Activated CD4-positive, alpha-beta T cell treated with anti-CD3 and anti-CD28 coated beads for 4 hours (primary cell): ENCODE results near the gene DSCAML1.

Experiments
- DNase-seq, 2 donors: peaks; one replicate each; pipeline ENCODE4 v3.0.0-alpha.2; 2020

Gene DSCAML1

GRCh38 chr11:117511931-117512539 is 285.0 kb downstream of the DSCAML1 start:
- DNase-seq, result no peak

DNA sequence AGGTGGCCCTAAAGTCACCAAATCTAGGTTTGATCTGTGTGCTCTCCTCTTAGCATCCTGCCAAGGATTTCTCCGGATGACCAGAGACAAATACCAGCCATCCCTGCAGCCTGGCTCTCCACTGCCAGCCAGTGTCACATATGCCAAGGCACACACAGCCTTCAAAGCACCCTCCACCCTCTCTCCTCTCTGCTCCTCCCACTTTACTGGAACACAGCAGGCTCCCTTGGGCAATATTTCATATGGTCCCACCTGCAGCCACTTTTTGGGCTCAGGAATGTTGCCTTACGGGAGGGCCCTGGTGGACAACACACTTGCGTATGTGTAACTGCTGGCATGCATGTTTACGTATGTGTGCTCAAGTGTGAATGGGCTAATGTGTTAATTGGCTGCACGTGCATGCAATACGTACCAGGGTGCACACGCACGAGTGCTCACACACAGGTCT is 285.5 kb downstream of the DSCAML1 start:
- DNase-seq, result no peak

DNA sequence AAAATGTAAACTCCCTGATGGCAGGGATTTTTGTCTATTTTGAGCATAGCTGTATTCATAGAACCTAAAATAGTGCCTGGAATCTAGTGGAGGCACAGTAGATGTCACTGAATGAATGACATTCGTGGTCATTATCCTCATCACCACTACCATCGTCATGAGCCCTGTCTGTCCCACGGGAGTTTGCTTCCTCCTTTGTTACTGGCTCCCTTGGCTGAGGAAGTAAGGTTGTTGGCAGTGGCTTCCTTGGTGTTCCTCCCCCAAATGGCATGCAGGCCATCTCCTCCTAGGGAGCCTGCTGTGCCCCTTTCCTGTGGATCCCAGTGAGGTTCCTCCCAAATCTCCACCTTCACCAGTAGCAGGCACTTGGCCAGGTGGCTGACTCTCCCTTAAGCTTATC is 286.4 kb downstream of the DSCAML1 start:
- no peak for DNase-seq

DNA sequence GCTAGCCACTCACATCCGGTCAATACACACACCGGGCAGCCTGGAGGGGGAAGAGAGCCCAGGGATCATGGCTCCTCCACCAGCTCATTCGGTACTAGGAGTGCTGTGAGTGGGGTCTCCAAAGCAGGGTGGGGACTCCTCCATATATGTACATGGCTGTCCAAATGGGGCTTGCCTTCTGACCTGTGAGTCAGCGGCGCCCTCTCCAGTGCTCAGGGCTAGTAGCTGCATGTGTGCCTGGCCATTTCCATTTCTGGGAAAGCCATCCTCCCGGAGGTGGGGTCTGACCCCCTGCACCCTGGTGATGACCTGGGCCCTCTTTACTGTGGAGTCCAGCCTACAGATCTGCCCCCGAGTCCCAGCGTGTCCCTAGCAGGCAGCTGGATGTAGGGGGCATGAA is 287.5 kb downstream of the DSCAML1 start:
- no peak for DNase-seq

- no peak for DNase-seq
Measured at GRCh38 chr11:117506971-117507370, 290.0 kb downstream of the DSCAML1 start.

GRCh38 chr11:117505285-117505970 is 291.6 kb downstream of the DSCAML1 start:
- DNase-seq, result no peak

DNA sequence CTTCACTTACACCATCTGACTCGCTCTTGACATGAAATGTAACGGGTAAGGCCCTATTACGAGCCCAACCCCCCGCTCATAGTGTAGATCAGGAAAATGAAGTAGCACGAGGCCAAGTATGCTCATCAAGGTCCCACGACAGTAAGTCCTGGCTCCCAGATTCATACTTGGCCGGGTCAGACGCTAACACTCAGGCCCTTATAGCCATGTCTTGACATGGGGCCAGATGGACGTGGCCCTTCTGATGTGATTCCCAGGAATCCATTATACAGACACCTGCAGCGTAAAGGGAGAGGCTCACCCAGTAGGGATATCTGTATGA is 294.3 kb downstream of the DSCAML1 start:
- no peak for DNase-seq

- no peak for DNase-seq
Measured at GRCh38 chr11:117502015-117502778, 294.8 kb downstream of the DSCAML1 start.

DNA sequence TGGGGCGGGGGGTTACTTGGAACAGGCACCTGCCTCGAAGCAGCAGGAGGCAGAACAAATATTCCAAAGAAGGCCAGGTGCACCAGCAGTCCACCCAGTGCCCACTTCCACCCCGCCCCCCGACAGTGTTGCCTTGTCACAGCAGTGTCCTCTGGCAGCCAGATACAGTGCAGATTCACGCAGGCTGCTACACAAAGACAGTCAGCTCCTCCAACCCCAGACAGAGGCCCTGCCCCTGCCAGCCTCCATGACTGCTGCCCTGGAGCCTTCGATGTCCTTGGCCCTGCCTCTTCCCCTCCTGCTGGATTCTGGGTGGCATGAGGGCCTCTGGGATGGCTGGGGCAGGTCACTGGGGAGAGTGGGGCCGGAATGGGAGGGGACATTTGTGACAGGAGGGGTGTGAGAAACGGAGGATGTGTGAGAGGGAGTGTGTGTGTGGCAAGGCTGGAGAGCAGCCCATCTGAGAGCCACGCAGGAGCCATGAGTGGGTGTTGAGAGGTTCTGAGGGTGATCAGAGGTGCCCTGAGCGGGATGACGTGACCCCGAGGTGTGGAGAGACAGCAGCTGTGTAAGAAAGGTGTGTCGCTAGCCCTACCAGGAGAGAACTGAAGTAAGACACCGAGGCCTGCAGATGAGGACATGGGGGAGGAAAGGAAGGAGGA is 295.6 kb downstream of the DSCAML1 start:
- DNase-seq, result no peak

- DNase-seq, result no peak
Measured at GRCh38 chr11:117498791-117499190, 298.2 kb downstream of the DSCAML1 start.

- no peak for DNase-seq
Measured at GRCh38 chr11:117497206-117497951, 299.6 kb downstream of the DSCAML1 start.

DNA sequence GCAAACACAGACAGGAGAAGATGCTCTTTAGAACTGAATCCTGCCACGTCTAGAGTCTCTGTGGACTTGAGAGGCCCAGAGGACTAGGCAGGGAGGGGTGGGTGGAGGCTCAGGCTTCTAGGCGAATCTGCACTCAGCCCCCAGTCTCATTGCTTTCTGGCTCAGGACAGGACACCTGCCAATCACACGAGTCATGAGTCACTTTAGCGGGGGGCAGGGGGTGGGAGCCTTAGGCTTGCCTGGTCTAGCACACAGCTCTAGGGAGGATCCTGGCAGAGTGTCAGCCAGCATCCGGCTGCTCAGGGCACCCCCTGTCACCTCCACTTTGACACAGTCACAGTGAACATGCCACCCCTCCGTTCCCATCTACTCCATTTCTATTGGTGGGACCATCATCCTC is 301.7 kb downstream of the DSCAML1 start:
- no peak for DNase-seq

GRCh38 chr11:117492578-117493251 is 304.3 kb downstream of the DSCAML1 start:
- no peak for DNase-seq

- DNase-seq, result no peak
Measured at GRCh38 chr11:117490911-117491310, 306.1 kb downstream of the DSCAML1 start.

DNA sequence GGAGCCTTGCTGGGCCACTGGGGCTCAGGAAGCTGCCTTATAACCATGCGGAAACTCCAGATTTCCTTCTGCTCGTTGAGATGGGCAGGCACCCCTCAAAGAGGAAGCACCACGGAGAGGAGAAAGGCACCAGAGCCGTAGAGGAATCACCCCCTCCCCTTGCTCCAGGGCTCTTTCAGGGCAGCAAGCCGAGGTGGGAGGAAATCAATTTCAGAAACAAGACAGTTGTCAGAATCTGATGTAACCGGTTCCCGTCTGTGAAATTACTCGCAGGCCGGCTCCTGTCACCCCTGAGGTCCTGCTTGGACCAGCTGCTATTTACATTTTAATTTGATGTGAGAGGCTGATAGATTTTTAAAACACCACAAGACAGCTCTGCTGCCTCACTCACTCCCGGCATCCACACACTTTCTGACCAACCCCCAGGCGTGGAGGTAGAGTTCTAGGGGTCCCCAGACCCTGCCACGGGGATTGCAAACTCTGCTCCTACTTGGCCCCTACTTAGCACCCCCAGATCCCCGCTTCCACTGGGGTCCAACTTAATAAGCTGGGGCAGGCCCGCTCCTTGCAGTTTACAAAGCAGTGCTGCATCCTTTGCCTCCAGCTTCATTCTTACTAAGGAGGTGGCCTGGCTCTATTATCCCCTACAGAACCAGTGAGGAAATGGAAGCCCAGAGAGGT is 306.9 kb downstream of the DSCAML1 start:
- DNase-seq, result no peak

DNA sequence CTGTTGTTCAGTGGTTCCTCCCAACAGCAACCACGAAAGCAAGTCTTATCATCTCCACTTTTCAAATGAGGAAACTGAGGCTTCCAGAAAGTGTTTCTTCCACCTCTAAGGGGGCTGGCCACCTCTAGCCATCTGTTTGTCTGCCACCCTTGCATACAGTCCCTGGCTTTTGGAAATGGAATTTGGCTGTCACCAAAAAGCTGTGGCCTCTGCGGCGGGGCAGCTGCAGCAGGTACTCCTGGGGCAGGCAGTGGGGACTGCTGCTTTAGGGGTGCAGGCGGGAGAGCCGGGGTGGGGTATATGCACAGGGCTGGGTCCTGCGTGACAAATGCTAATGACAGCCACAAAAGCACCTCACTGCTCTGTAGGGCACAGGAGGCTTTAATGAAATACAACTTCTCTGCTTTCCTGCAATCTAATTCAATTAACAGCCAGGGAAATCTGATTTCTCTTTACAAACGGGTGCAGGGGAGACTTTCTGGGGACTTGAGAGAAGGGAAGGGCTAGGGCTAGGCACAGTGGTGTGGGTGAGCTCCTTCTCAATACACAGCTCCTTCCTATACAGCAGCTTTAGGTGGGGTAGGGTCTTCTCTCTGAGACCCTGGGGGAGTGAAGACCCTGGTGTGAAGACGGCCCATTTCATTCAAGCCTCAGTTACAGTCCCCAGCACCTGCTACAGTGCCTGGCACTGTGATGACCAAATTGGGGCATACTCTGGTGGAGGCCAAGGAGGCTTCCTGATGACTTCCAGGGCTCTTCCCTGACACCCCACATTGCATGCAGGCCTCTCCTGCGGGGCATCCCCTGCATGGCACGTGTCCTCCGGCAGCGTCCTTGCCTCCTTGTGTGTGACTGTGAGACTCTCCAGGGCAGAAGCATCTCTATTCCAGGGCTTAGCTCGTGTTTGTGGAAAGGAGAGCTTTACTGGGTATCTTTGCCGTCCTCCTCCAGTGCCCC is 307.7 kb downstream of the DSCAML1 start:
- DNase-seq, result no peak

DNA sequence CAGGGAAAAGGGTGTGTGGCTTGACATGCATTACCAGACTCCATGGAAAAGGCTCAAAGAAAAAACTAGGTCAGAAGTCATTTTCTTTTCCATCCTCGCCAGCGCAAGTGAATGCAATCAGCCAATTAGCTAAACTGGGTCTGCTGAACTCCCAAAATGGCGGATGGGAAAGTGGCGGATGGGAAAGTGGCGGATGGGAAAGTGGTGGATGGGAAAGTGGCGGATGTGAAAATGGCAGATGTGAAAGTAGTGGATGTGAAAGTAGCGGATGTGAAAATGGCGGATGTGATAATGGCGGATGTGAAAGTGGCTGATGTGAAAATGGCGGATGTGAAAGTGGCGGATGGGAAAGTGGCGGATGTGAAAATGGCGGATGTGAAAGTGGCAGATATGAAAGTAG is 311.0 kb downstream of the DSCAML1 start:
- DNase-seq, result no peak

GRCh38 chr11:117484156-117484555 is 312.9 kb downstream of the DSCAML1 start:
- DNase-seq, result no peak

DNA sequence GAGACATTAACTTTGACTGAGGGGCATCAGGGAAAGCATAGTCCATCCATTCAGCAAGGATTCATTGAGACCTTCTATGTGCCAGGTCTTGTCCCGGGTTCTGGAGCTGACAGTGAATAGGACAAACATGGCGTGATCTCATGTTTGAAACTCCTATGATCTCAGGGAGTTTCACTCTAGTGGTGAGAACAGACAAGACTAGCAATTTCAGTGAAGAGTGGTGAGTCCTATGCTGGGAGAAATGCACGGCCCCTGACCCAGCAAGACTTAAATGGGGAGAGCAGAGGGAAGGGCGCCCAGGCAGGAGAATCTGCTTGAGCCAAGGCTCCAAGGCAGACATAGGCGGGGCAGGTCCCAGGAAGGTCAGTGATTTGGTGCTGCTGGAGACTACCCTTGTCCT is 313.6 kb downstream of the DSCAML1 start:
- DNase-seq, result no peak

DNA sequence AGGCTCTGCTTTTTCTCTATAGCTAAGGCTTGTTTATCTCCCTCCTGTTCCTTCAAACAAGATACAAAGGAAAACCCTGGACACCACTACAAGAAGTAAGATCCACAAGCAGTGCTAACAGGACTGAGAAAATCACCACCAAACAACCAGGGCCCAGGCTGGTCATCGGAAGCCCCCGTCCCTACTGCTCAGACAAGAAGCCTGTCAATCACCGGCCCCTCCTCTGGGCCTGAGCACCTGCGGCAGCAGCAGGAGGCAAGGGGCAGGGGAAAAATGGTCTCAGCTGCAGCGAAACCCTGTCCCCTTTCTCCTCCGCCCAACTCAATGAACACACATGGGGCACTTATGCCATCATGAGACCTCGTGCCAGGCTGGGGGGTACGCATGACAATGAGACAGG is 314.1 kb downstream of the DSCAML1 start:
- DNase-seq, result no peak

DNA sequence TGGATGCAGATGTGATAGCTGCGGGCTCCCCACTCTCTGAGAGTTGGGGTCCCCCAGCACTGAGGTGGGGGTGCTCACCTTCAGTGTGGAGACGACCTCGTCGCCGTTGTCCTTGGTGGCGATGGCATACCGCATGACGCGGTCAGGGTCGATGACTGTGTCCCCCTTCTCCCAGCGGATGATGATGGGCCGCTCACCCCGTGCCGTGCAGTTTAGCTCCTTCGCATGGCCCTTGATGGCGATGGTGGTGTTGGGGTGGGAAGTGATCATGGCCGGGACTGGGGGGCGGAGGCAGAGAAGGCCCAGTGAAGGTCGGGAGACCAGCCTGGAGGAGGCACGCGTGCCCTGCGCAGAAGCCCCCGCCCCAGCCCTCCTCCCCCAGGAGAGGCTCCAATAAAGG is 315.1 kb downstream of the DSCAML1 start:
- no peak for DNase-seq
